ENCODE data around the gene SAG.

GRCh38 chr2:233325256-233325655, 17.6 kb downstream of the SAG start:
- no peak for TF ChIP-seq POLR2A (IDR thresholded peaks at IDR 0.05)
- TF ChIP-seq, protein P1, sequence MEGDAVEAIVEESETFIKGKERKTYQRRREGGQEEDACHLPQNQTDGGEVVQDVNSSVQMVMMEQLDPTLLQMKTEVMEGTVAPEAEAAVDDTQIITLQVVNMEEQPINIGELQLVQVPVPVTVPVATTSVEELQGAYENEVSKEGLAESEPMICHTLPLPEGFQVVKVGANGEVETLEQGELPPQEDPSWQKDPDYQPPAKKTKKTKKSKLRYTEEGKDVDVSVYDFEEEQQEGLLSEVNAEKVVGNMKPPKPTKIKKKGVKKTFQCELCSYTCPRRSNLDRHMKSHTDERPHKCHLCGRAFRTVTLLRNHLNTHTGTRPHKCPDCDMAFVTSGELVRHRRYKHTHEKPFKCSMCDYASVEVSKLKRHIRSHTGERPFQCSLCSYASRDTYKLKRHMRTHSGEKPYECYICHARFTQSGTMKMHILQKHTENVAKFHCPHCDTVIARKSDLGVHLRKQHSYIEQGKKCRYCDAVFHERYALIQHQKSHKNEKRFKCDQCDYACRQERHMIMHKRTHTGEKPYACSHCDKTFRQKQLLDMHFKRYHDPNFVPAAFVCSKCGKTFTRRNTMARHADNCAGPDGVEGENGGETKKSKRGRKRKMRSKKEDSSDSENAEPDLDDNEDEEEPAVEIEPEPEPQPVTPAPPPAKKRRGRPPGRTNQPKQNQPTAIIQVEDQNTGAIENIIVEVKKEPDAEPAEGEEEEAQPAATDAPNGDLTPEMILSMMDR (IDR thresholded peaks at IDR 0.05), result no peak

Measured in testis (tissue), 2 donors.